Endothelial cell of umbilical vein (primary cell): Measurements from ENCODE around the gene SOX2. TPM values are rescaled to one million over a fixed set of nuclear protein-coding genes. Genes with fewer than 3 reads are reported as not detected.

Experiments
- BruUV-seq: library from RNA; stranded (reverse); fragments of 400-500 nt; replicated peaks from 2 replicates; lab custom pipeline; 2021; lab: Mats Ljungman, UMichigan
- CTCF ChIA-PET: fragments of 300-600, 350-600 bp; sonication (Branson Sonifier 250); formaldehyde crosslinking; loops from one replicate; lab custom pipeline; 2021; ENCODE audit warnings: antibody characterized with exemption, inconsistent platforms; lab: Charles Lee
- POLR2A ChIA-PET: fragments of 300-600, 350-600 bp; sonication (Branson Sonifier 250); formaldehyde crosslinking; loops from one replicate; lab custom pipeline; 2021; ENCODE audit warnings: antibody characterized with exemption, inconsistent platforms; lab: Charles Lee
- DNase-seq: peaks from one replicate; pipeline ENCODE4 v3.0.0-alpha.2; 2011; ENCODE audit warnings: low read depth, low spot score
- FAIRE-seq: peaks from 2 replicates; lab custom pipeline; 2011; peaks lifted over from hg19 to GRCh38; lab: Jason Lieb, UNC
- H2AFZ ChIP-seq: 2 replicates; pipeline ENCODE4 v1.6.0; 2012; ENCODE audit warnings: low read depth, low read length, control low read depth, inconsistent platforms
- H3K27ac ChIP-seq: 2 replicates; pipeline ENCODE4 v1.5.1; 2011; ENCODE audit warnings: low read depth, mild to moderate bottlenecking, control low read depth, low read length, moderate library complexity; ENCODE audit not compliant: insufficient read depth
- H3K27me3 ChIP-seq, 2 experiments: 2 replicates each; pipeline versions ENCODE4 v1.6.0 to v1.6.1; 2011; ENCODE audit warnings: low read length in 2 of 2, mixed read lengths in 1 of 2; ENCODE audit not compliant: control insufficient read depth in 2 of 2, insufficient read depth in 2 of 2
- H3K36me3 ChIP-seq, 2 experiments: 2 replicates in 1 of 2; 3 replicates in 1 of 2; pipeline ENCODE4 v1.5.1; 2011; ENCODE audit warnings: low read length in 2 of 2, mild to moderate bottlenecking in 1 of 2, moderate library complexity in 1 of 2; ENCODE audit not compliant: control insufficient read depth in 2 of 2, insufficient read depth in 2 of 2; ENCODE audit errors: extremely low read depth in 1 of 2
- H3K4me1 ChIP-seq: 3 replicates; pipeline ENCODE4 v1.5.1; 2011; ENCODE audit warnings: mild to moderate bottlenecking, low read length; ENCODE audit not compliant: control insufficient read depth, insufficient read depth; ENCODE audit errors: extremely low read depth
- H3K4me2 ChIP-seq: 2 replicates; pipeline ENCODE4 v1.6.1; 2011; ENCODE audit warnings: low read length, control low read depth, mixed read lengths; ENCODE audit not compliant: insufficient read depth
- H3K4me3 ChIP-seq, 3 experiments: fragments of 200-600 bp in 1 of 3; sonication (generic), shearing (Covaris generic) in 1 of 3; replicated peaks in 1 of 3; 2 replicates each; pipeline ENCODE4 v1.5.1; 2011 to 2016; ENCODE audit warnings: control low read depth in 3 of 3, low read length in 3 of 3, mild to moderate bottlenecking in 2 of 3, inconsistent platforms in 1 of 3, low read depth in 1 of 3, moderate library complexity in 1 of 3; ENCODE audit not compliant: insufficient read depth in 1 of 3
- H3K79me2 ChIP-seq: 2 replicates; pipeline ENCODE4 v1.6.0; 2012; ENCODE audit warnings: low read length, inconsistent platforms; ENCODE audit not compliant: control insufficient read depth, insufficient read depth
- H3K9ac ChIP-seq: replicated peaks from 2 replicates; pipeline ENCODE3; 2011; ENCODE audit warnings: low read length, control low read depth; ENCODE audit not compliant: insufficient read depth; ENCODE audit errors: extremely low read depth
- H3K9me1 ChIP-seq: replicated peaks from 3 replicates; pipeline ENCODE4 v1.6.0; 2011; ENCODE audit warnings: mild to moderate bottlenecking, low read length; ENCODE audit not compliant: control insufficient read depth, insufficient read depth; ENCODE audit errors: extremely low read depth
- H3K9me3 ChIP-seq: replicated peaks from 2 replicates; pipeline ENCODE4 v1.5.1; 2012; ENCODE audit warnings: low read length, inconsistent platforms; ENCODE audit not compliant: control insufficient read depth, insufficient read depth
- H4K20me1 ChIP-seq: replicated peaks from 2 replicates; pipeline ENCODE3; 2011; ENCODE audit warnings: mild to moderate bottlenecking, low read length; ENCODE audit not compliant: control insufficient read depth, insufficient read depth; ENCODE audit errors: extremely low read depth
- CTCF ChIP-seq, 2 donors: IDR thresholded peaks; 1 replicate in 1 of 2; 2 replicates in 1 of 2; pipeline ENCODE4 v1.5.1; 2011; ENCODE audit warnings: low read length in 2 of 2, mild to moderate bottlenecking in 2 of 2, moderate library complexity in 2 of 2, control low read depth in 1 of 2, inconsistent platforms in 1 of 2, low read depth in 1 of 2; ENCODE audit not compliant: insufficient read depth in 1 of 2; ENCODE audit errors: extremely low read depth in 1 of 2
- EZH2 ChIP-seq: IDR thresholded peaks from 2 replicates; pipeline ENCODE4 v1.6.1; 2012; ENCODE audit warnings: borderline replicate concordance, low read depth, mild to moderate bottlenecking, moderate library complexity, low read length, inconsistent platforms; ENCODE audit not compliant: severe bottlenecking
- FOS ChIP-seq: IDR thresholded peaks from 2 replicates; pipeline ENCODE4 v1.6.1; 2011; ENCODE audit warnings: mild to moderate bottlenecking, low read length, moderate library complexity, borderline replicate concordance; ENCODE audit not compliant: insufficient read depth
- GATA2 ChIP-seq: IDR thresholded peaks from 2 replicates; pipeline ENCODE4 v1.7.0; 2011; ENCODE audit warnings: low read depth, mild to moderate bottlenecking, moderate library complexity, mixed read lengths, low read length; ENCODE audit not compliant: insufficient read length, insufficient read depth
- JUN ChIP-seq: IDR thresholded peaks from 2 replicates; pipeline ENCODE4 v1.6.1; 2011; ENCODE audit warnings: borderline replicate concordance, low read depth; ENCODE audit not compliant: insufficient read length, insufficient read depth
- MAX ChIP-seq: IDR thresholded peaks from 2 replicates; pipeline ENCODE4 v1.6.1; 2011; ENCODE audit not compliant: insufficient read depth, insufficient read length
- MYC ChIP-seq: IDR thresholded peaks from one replicate; pipeline ENCODE4 v1.6.1; 2011; ENCODE audit warnings: mild to moderate bottlenecking, low read depth, low read length
- POLR2A ChIP-seq: IDR thresholded peaks from 2 replicates; pipeline ENCODE4 v1.6.1; 2012; ENCODE audit warnings: low read depth, mild to moderate bottlenecking, control low read depth, low read length
- POLR2AphosphoS5 ChIP-seq: IDR thresholded peaks from 2 replicates; pipeline ENCODE4 v1.6.1; 2012; ENCODE audit warnings: low read depth, mild to moderate bottlenecking, control low read depth, low read length, moderate library complexity; ENCODE audit not compliant: insufficient read depth
- dilution Hi-C: fragments of 300-500 bp; cut with MboI; formaldehyde crosslinking; loops from one replicate; pipeline ENCODE4 v1.15.0; 2019; ENCODE audit warnings: low sequenced_read_pairs; ENCODE audit not compliant: extremely low pct_ligation_motif_present
- intact Hi-C: fragments of 100-400 bp; cut with micrococcal nuclease; formaldehyde crosslinking; loops from one replicate; pipeline ENCODE4 v1.10.0; 2022
- polyA plus RNA-seq, 4 experiments: library from polyadenylated mRNA; depleted of rRNA in 3 of 4; stranded (reverse) in 3 of 4; unstranded in 1 of 4; fragments of >200 nt; gene quantifications; 2 replicates each; pipeline versions ENCODE4 v1.2.1 to v1.2.3, GENCODE V29; 2011 to 2012; ENCODE audit warnings: missing spikeins in 1 of 4
- total RNA-seq: library from RNA; stranded (reverse); gene quantifications from 2 replicates; pipeline ENCODE4 v1.2.3, GENCODE V29; 2021

Gene SOX2
- total and polyA plus RNA-seq, 2 donors (not counting 3 experiments of a cell fraction or from before 2014, with no cell fraction given): 0.13 to 0.23 TPM

GRCh38 chr3:181721046-181721875, 9.5 kb downstream of the SOX2 start:
- FAIRE-seq (no peak), DNase-seq (no peak)
- ChIA-PET POLR2A (interaction anchor here (0.6 kb wide), 1 partner anchor 964 kb away, joined by 3 read pairs; no protein-coding TSS in a partner anchor), CTCF (no interaction called here)
- Histone ChIP-seq H2AFZ (no peak overlapping the region), H3K27me3 (peaks cover 7 to 13% of the 10 kb centered on the region in 2 experiments), H3K9me1 (no peaks in the 10 kb centered on the region), H3K36me3 (no peaks in the 10 kb centered on the region), H3K4me1 (no peaks in the 10 kb centered on the region), H3K27ac (no peak overlapping the region), H3K9me3 (no peaks in the 10 kb centered on the region), H3K4me2 (no peak overlapping the region), H3K79me2 (no peaks in the 10 kb centered on the region), H4K20me1 (no peaks in the 10 kb centered on the region), H3K4me3 (no peak overlapping the region), H3K9ac (no peak overlapping the region)
- dilution Hi-C loops: no loop called here
- no peak for TF ChIP-seq CTCF (IDR thresholded peaks at IDR 0.05; ENCODE audit: extremely low read depth in 1 of 2, insufficient read depth in 1 of 2, low read depth in 1 of 2, low read length in 2 of 2)
- no peak for TF ChIP-seq FOS
- no peak for TF ChIP-seq MAX
- no peak for TF ChIP-seq POLR2AphosphoS5
- no peak for TF ChIP-seq EZH2
- no peak for TF ChIP-seq POLR2A
- TF ChIP-seq MYC: no peak
- no peak for TF ChIP-seq GATA2
- TF ChIP-seq JUN: no peak
- no TSS peak for BruUV-seq
- intact Hi-C loops: no loop called here
